OCI-LY3 (cell line): ENCODE data around the gene ADAM10.

Experiments
- CTCF ChIP-seq: fragments of 200-600, 300-600 bp; sonication (generic); IDR thresholded peaks from 2 replicates; pipeline ENCODE4 v1.5.1; 2014; ENCODE audit warnings: antibody characterized with exemption, low read length, low read depth
- EZH2phosphoT487 ChIP-seq: fragments of 200-600 bp; shearing (Covaris generic); IDR thresholded peaks from 2 replicates; pipeline ENCODE4 v1.6.1; 2018; ENCODE audit warnings: antibody characterized with exemption, mixed run types, low read depth

DNA sequence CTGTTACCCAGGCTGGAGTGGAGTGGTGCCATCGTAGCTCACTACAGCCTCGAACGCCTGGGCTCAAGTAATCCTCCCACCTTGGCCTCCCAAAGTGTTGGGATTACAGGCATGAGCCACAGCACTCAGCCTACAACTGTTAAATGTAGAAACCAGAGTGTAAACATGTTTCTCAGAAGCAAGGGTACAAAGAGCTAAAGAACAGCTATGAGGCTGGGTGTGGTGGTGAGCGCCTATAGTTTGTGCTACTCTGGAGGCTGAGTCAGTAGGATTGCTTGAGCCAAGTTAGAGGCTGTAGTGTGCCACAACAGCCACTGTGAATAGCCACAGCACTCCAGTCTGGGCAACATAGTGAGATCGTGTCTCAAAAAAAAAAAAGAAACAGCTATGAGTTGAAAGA lies 16.8 kb upstream of the ADAM10 start:
- TF ChIP-seq CTCF (no peak), EZH2phosphoT487 (no peak)
